Right cardiac atrium (tissue), 5 donors: Measurements from ENCODE around the gene IPO11. TPM values are rescaled to one million over a fixed set of nuclear protein-coding genes. Genes with fewer than 3 reads are reported as not detected.
A peak's percentile ranks its signal among the peaks of the same experiment; 100 is the strongest.

Experiments
- ATAC-seq, 2 donors: fragments of 200-7000 bp; cut with Tn5 transposase; one replicate each; pipeline versions ENCODE4 v1.8.0 to v1.9.1; 2020; ENCODE audit warnings: moderate library complexity in 2 of 2, mild to moderate bottlenecking in 1 of 2
- DNase-seq, 3 donors: peaks; one replicate each; pipeline ENCODE4 v3.0.0-alpha.2; 2020
- H3K27ac ChIP-seq: one replicate; pipeline ENCODE4 v1.5.1; 2013; ENCODE audit warnings: mild to moderate bottlenecking, low read length, control low read depth, moderate library complexity
- H3K27me3 ChIP-seq: one replicate; pipeline ENCODE4 v1.6.1; 2013; ENCODE audit not compliant: control insufficient read depth, insufficient read depth
- H3K4me1 ChIP-seq: one replicate; pipeline ENCODE4 v1.6.1; 2013; ENCODE audit warnings: low read length; ENCODE audit not compliant: control insufficient read depth, insufficient read depth
- H3K4me3 ChIP-seq: one replicate; pipeline ENCODE4 v1.5.1; 2013; ENCODE audit warnings: low read length, control low read depth
- H3K9me3 ChIP-seq: one replicate; pipeline ENCODE4 v1.6.1; 2013; ENCODE audit warnings: low read length; ENCODE audit not compliant: control insufficient read depth
- WGBS: extraction: QIAGEN DNeasy Blood & Tissue Kit; methylation state at CpG from one replicate; pipeline ENCODE4 v1.1.7; 2013; 5-methylcytosine and 5-hydroxymethylcytosine counted together
- intact Hi-C, 4 donors: fragments of 100-400 bp; cut with DNase I; formaldehyde crosslinking; loops; one replicate each; pipeline versions ENCODE4 v1.11.0 to v1.14.0; 2022 to 2023
- polyA plus RNA-seq: library from polyadenylated mRNA; stranded (reverse); fragments of 200-250 nt; gene quantifications from one replicate; pipeline ENCODE4 v1.2.3, GENCODE V29; 2013
- total RNA-seq, 4 donors: library from RNA; stranded (reverse); fragmentation: NEBNext Ultra II Directional; extraction: Animal tissue kit (Norgen Biotek cat#: 25700); gene quantifications; one replicate each; pipeline ENCODE4 v1.2.1, GENCODE V29; 2021
- donor health status: healthy with polysubstance abuse.
- donor health status: DM: no; HTN: yes; CAD: no.
- donor health status: DM: no; HTN: no; CAD: no.
- donor health status: DM: no; HTN: yes; CAD: no; lungs with severe emphysema.
- donor health status: DM: yes; HTN: yes; CAD: no.

IPO11 gene
- total and polyA plus RNA-seq, 5 donors: 10.2 to 37.4 (median 30.3) TPM

DNA sequence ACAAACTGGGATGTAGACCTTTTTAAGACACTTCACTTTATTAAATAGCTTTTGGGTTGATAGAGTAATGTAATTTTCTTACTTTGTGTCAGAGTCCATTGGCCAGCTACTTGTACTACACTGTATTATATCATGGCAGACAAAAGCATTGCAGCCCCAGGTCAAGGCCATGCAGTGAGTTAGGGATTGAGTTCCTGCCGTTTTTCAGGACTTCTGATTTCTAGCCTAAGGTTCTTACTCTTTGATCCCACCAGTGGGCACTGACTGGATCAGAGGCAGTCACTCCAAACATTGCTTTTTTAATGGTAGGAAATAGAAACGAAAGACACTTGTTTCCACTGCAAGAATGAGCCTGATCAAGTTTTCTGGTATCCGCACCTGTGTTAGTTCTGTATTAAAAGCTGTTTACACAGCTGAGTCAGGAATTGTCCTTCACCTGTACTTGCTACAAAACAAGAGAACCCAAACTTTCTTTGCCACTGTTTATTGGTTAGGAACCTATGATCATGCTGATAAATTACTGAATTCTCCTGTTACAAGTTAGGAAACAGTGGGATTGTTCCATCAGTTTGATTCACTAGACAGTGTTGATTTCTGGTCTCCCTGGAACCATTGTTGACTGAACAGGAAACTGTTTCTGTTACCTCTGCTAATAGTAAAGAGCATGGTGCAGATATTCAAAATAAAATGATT lies 188.1 kb downstream of the IPO11 start:
- Histone ChIP-seq H3K4me3 (no peak overlapping the region), H3K9me3 (no peaks in the 10 kb centered on the region), H3K27ac (no peak overlapping the region), H3K27me3 (no peaks in the 10 kb centered on the region), H3K4me1 (no peaks in the 10 kb centered on the region)
- 81% methylated on average over 3 of the region's 3 CpGs for WGBS
- intact Hi-C loops: no loop called here
- ATAC-seq (no peak), DNase-seq (no peak)

DNA sequence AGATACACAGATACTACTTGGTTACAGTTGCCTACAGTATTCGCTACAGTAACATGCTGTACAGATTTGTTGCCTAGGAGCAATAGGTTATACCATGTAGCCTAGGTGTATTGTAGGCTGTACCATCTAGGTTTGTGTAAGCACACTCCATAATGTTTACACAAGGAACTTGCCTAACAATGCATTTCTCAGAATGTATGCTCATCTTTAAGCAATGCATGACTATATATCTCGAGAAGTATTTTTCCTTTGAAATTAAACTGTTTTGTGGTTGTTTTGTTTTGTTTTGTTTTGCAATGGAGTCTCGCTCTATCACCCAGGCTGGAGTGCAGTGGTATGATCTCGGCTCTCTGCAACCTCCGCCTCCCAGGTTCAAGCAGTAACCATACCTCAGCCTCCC lies 191.4 kb downstream of the IPO11 start:
- H3K4me3 ChIP-seq: no peak overlapping the region
- H3K9me3 ChIP-seq: no peaks in the 10 kb centered on the region
- no peak overlapping the region for H3K27ac ChIP-seq
- ATAC-seq (no peak), DNase-seq (no peak)
- H3K4me1 ChIP-seq: no peaks in the 10 kb centered on the region
- 97% methylated on average over 5 of the region's 5 CpGs for WGBS
- H3K27me3 ChIP-seq: no peaks in the 10 kb centered on the region
- intact Hi-C loops: no loop called here

DNA sequence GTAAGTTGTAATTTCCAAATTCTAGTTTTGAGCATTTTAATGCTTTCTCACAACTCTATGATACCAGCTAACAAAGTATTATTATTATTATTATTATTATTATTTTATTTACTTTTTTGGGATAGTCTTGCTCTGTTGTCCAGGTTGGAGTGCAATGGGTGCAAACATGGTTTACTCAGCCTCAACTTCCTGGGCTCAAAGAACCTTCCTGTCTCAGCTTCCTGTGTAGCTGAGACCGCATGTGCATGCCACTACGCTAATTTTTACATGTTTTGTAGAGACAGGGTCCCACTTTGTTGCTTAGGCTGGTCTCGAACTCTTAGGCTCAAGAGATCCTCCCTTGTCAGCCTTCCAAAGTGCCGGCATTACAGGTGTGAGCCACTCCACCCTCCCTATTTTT lies 193.1 kb downstream of the IPO11 start:
- intact Hi-C loops: no loop called here
- H3K9me3 ChIP-seq: no peaks in the 10 kb centered on the region
- H3K27me3 ChIP-seq: no peaks in the 10 kb centered on the region
- no peaks in the 10 kb centered on the region for H3K4me1 ChIP-seq
- 96% methylated on average over 4 of the region's 4 CpGs for WGBS
- ATAC-seq (no peak), DNase-seq (no peak)
- no peak overlapping the region for H3K27ac ChIP-seq
- H3K4me3 ChIP-seq: no peak overlapping the region

DNA sequence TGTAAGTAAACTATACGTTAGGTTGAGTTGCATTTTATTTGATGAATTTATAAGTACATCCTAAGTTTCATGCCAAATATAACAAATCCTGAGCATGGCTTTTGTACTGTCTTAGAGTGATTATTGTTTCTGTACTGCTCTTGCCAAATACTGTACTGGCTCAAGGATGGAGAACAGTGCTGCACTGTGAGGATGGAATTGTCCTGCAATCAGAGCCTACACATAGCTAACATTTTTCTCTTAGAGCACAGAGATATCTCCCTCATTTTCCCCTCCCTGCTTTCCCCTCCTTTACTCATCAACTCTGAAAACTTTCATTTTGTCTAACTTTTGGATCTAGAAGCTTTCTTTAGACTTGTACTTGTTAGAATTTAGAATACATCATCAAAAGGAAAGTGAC lies 194.3 kb downstream of the IPO11 start:
- no peak overlapping the region for H3K27ac ChIP-seq
- 48% methylated on average over 1 of the region's 1 CpG for WGBS

DNA sequence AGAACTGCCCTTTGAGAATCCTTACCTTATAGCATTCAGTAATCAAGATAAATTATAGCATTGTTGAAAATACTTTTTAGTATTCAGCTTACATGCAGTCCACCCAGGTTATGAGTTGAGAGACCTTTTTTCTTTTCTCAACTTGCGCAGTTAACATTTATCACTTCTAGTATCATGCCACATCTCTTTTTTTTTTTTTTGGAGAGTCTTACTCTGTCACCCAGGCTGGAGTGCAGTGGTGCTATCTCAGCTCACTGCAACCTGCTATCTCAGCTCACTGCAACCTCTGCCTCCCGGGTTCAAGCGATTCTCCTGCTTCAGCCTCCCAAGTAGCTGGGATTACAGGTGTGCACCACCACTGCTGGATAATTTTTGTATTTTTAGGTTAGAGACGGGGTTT lies 195.1 kb downstream of the IPO11 start:
- Histone ChIP-seq H3K9me3 (no peaks in the 10 kb centered on the region), H3K4me1 (no peaks in the 10 kb centered on the region), H3K27ac (no peak overlapping the region), H3K4me3 (no peak overlapping the region), H3K27me3 (no peaks in the 10 kb centered on the region)
- 96% methylated on average over 4 of the region's 4 CpGs for WGBS
- no peak for DNase-seq
- ATAC-seq: no peak
- intact Hi-C loops: no loop called here

More for the DNA sequence above, 194.3 kb downstream of the IPO11 start:
- Histone ChIP-seq H3K4me1 (no peaks in the 10 kb centered on the region), H3K27me3 (no peaks in the 10 kb centered on the region), H3K4me3 (no peak overlapping the region), H3K9me3 (no peaks in the 10 kb centered on the region)
- intact Hi-C loops: no loop called here
- DNase-seq (no peak), ATAC-seq (peak in 1 of 2 donors; percentile 64)

DNA sequence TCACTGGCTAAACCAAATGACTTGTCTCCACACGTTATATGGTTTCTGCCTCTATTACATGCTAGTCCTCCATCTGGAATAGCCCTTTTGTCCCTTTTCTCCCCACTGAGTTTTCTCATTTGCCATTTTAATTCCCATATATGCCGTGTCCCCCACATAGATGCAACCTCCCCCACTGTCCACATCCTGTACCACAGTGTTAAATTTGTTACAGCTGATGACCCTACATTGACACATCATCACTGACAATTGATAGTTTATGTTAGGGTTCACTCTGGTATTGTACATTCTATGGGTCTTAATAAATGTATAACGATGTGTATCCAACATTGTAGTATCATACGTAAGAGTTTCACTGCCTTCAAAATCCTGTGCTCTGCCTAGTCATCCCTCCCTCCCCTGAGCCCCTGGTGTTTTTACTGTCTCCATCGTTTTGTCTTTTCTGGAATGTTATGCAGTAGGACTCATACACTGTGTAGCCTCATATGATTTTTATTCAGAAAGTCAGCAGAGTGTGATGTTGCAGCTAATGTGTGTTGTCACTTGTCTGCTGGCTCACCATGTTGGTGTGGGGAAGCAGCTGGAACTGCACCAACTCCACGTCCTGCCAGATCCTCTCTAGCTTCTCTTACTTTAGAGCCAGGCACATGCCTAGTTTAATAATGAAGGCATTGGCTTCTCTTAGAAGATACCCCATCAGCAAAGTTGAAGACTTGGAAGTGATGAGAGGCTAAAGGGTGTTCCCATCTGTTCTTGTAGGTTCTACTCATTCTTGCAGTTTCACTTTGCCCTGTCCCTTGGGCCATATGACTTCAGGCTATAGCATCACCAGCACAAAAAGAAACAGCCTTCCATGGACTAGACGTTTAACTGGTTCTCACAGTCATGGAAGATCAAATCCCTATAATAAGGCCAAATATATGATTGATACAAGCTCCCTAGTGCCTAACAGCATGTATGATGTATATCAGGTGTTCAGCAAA lies 196.3 kb downstream of the IPO11 start:
- ATAC-seq: peak; percentile 44 to 74
- H3K27ac ChIP-seq: no peak overlapping the region

DNA sequence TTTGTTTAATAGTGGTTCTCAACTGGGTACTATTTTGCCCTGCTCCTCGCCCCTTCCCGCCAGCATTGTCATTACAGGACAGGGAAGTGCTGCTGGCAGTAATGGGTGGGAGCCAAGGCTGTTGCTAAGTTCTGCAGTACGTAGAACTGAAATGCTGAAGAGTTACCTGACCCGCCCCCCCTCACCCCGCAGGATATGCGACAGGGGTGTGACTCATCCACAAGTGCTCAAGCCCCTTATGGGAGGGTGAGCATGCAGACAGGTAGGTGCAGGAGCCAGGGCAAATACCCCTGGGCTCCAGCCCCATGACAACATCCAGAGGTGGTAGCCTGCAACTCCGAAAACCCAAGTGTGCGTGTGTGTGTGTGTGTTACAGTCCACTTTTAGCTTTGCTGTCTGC lies 201.8 kb downstream of the IPO11 start:
- DNase-seq: no peak
- Histone ChIP-seq H3K27me3 (no peaks in the 10 kb centered on the region), H3K4me3 (no peak overlapping the region), H3K27ac (no peak overlapping the region), H3K4me1 (no peaks in the 10 kb centered on the region), H3K9me3 (no peaks in the 10 kb centered on the region)
- intact Hi-C loops: no loop called here
- 94% methylated on average over 8 of the region's 8 CpGs for WGBS
- no peak for ATAC-seq

More for the DNA sequence above, 196.3 kb downstream of the IPO11 start:
- peak in 2 of 3 donors; percentile 65 to 69 for DNase-seq
- Histone ChIP-seq H3K4me1 (no peaks in the 10 kb centered on the region), H3K9me3 (no peaks in the 10 kb centered on the region), H3K4me3 (no peak overlapping the region), H3K27me3 (no peaks in the 10 kb centered on the region)
- WGBS: 76% methylated on average over 7 of the region's 7 CpGs
- intact Hi-C loops: no loop called here

DNA sequence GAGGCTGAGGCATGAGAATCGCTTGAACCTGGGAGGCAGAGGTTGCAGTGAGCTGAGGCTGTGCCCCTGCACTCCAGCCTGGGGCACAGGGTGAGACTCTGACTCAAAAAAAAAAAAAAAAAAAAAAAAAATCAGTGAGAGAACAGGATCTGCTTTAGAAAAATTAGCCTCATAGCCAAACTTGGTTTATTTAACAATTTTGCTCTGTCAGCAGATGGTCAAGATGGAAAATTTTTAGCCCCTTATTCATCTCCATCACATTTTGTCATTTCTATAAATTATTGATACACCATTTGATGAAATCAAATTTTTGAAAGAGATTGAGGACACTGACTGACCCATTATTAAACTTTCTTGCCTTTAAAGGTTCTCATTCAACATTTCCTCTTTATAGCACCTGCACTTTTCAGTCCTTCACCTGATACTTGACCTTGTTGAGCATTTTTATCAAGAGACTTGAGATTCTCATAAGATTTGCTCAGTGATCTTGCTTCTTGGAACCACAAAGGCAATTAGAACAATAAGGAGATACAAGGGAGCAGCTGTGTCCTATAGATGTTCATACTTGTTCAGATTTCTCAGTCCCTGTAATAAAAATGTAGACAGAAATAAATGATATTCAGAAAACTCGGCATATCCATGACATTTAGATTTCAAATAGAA lies 204.2 kb downstream of the IPO11 start:
- ATAC-seq (no peak), DNase-seq (no peak)
- no peaks in the 10 kb centered on the region for H3K4me1 ChIP-seq
- intact Hi-C loops: no loop called here
- H3K4me3 ChIP-seq: no peak overlapping the region
- H3K9me3 ChIP-seq: no peaks in the 10 kb centered on the region
- 94% methylated on average over 2 of the region's 2 CpGs for WGBS
- H3K27me3 ChIP-seq: no peaks in the 10 kb centered on the region
- no peak overlapping the region for H3K27ac ChIP-seq

DNA sequence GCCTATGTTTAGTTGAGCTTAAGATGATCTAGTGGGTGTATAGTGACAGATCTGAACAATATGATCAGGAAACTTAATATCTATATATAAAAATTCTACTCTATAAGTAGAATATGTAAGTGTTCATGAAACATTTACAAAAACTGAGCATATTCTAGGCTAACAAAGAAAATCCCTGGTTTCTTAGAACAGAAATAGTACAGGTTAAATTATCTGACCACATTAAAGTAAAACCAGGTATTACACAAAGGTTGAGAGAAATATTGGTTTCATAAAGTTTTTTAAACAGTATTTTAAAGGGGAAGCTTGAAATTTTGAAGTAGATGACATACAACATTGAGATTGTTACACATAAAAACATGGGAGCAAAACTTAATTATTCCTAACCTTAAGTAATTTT lies 205.4 kb downstream of the IPO11 start:
- no peak for ATAC-seq
- no peaks in the 10 kb centered on the region for H3K4me1 ChIP-seq
- no peak overlapping the region for H3K27ac ChIP-seq
- H3K4me3 ChIP-seq: no peak overlapping the region
- no peaks in the 10 kb centered on the region for H3K27me3 ChIP-seq
- DNase-seq: no peak
- intact Hi-C loops: no loop called here
- no peaks in the 10 kb centered on the region for H3K9me3 ChIP-seq

DNA sequence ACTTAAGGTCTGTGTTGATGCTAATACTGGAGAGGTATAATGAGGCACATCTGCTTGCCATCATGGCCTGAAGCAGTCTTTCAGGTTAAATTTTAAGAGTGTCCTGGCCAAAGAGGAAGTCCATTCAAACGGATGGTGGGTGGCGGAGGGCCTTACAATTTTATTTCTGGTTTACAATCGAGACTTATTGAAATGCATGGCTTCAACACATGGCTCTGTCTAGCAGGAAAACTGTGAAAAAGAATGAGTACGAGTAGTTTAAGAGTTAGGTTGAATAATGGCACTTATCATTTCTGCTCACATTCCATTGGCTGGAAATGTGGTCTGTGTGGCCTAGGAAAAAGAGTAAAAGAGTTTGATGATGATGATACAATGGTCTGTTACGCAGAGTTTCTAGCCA lies 208.2 kb downstream of the IPO11 start:
- ATAC-seq (no peak), DNase-seq (no peak)
- Histone ChIP-seq H3K27ac (no peak overlapping the region), H3K4me1 (no peaks in the 10 kb centered on the region), H3K9me3 (no peaks in the 10 kb centered on the region), H3K27me3 (no peaks in the 10 kb centered on the region), H3K4me3 (no peak overlapping the region)
- intact Hi-C loops: no loop called here
- WGBS: 88% methylated on average over 5 of the region's 5 CpGs

DNA sequence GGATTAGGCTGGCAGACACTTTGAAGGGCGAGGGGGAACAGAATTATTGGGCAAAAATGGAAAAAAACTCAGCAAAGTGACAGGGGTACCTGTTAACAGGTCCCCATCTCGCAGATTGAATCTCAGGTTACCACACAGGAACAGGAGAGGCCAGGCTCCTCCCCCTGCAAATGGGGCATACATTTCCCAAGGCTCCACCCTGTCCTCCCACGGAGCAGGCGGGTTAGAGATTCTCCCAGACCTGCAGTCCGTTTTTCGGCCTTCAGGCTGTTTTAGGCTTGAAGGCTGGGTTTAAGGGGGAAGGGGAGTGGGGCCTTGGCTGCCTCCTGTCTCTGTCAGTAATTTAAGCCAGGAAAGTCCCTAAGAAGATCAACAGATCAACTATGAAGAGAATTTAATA lies 208.7 kb downstream of the IPO11 start:
- DNase-seq: no peak
- Histone ChIP-seq H3K4me3 (no peak overlapping the region), H3K9me3 (no peaks in the 10 kb centered on the region), H3K27me3 (no peaks in the 10 kb centered on the region), H3K27ac (no peak overlapping the region), H3K4me1 (no peaks in the 10 kb centered on the region)
- intact Hi-C loops: no loop called here
- ATAC-seq: no peak
- WGBS: 88% methylated on average over 6 of the region's 6 CpGs
